Neural progenitor cell (in vitro differentiated cells): ENCODE data around the gene PBX3. TPM values are rescaled to one million over a fixed set of nuclear protein-coding genes. Genes with fewer than 3 reads are reported as not detected.

Experiments
- DNase-seq: peaks from one replicate; pipeline ENCODE4 v3.0.0-alpha.2; 2016; ENCODE audit warnings: low spot score
- H2AFZ ChIP-seq: fragments of 200-600 bp; sonication (generic); replicated peaks from 2 replicates; pipeline ENCODE4 v1.6.1; 2016; ENCODE audit warnings: antibody characterized with exemption
- H3F3A ChIP-seq: fragments of 200-600 bp; sonication (generic); 2 replicates; pipeline ENCODE4 v1.6.1; 2016; ENCODE audit warnings: antibody characterized with exemption, low read depth
- H3K27ac ChIP-seq: fragments of 200-600 bp; sonication (generic); 2 replicates; pipeline ENCODE4 v1.5.1; 2016; ENCODE audit warnings: mild to moderate bottlenecking
- H3K27me3 ChIP-seq: fragments of 200-600 bp; sonication (generic); 2 replicates; pipeline ENCODE4 v1.6.1; 2016; ENCODE audit warnings: mild to moderate bottlenecking, moderate library complexity
- H3K36me3 ChIP-seq: fragments of 200-600 bp; sonication (generic); 2 replicates; pipeline ENCODE4 v1.5.1; 2016
- H3K4me1 ChIP-seq: fragments of 200-600 bp; sonication (generic); 2 replicates; pipeline ENCODE4 v1.6.1; 2016; ENCODE audit warnings: mixed run types
- H3K4me2 ChIP-seq: fragments of 200-600 bp; sonication (generic); 2 replicates; pipeline ENCODE4 v1.6.1; 2016
- H3K4me3 ChIP-seq: fragments of 200-600 bp; sonication (generic); 2 replicates; pipeline ENCODE4 v1.5.1; 2016
- H3K79me2 ChIP-seq: fragments of 200-600 bp; sonication (generic); 2 replicates; pipeline ENCODE4 v1.6.1; 2016; ENCODE audit warnings: low read depth
- H3K9ac ChIP-seq: fragments of 200-600 bp; sonication (generic); 2 replicates; pipeline ENCODE4 v1.6.1; 2016
- H3K9me3 ChIP-seq: fragments of 200-600 bp; sonication (generic); 2 replicates; pipeline ENCODE4 v1.5.1; 2016; ENCODE audit warnings: low read depth
- H4K20me1 ChIP-seq: fragments of 200-600 bp; sonication (generic); 2 replicates; pipeline ENCODE4 v1.6.1; 2016; ENCODE audit warnings: low read depth
- H3K27ac Mint-ChIP-seq: 3 replicates; pipeline ENCODE4 v1.8.0; 2021; ENCODE audit warnings: mixed read lengths
- H3K27me3 Mint-ChIP-seq: 2 replicates; pipeline ENCODE4 v1.8.0; 2022; ENCODE audit warnings: low read depth, mild to moderate bottlenecking, inconsistent platforms, moderate library complexity, mixed read lengths; ENCODE audit not compliant: insufficient read depth
- H3K36me3 Mint-ChIP-seq: 3 replicates; pipeline ENCODE4 v1.8.0; 2021; ENCODE audit warnings: mixed read lengths
- H3K4me1 Mint-ChIP-seq: 3 replicates; pipeline ENCODE4 v1.8.0; 2021; ENCODE audit warnings: mixed read lengths
- H3K4me3 Mint-ChIP-seq: 3 replicates; pipeline ENCODE4 v1.8.0; 2021; ENCODE audit warnings: mild to moderate bottlenecking, moderate library complexity, mixed read lengths
- H3K9me3 Mint-ChIP-seq: 3 replicates; pipeline ENCODE4 v1.8.0; 2020; ENCODE audit warnings: mixed read lengths
- CTCF ChIP-seq: fragments of 200-600 bp; sonication (generic); IDR thresholded peaks from 2 replicates; pipeline ENCODE4 v1.5.1; 2017; ENCODE audit warnings: antibody characterized with exemption, mild to moderate bottlenecking
- EZH2 ChIP-seq: fragments of 200-600 bp; sonication (generic); IDR thresholded peaks from 2 replicates; pipeline ENCODE4 v1.6.1; 2017; ENCODE audit warnings: antibody characterized with exemption, mild to moderate bottlenecking, moderate library complexity
- EZH2phosphoT487 ChIP-seq: fragments of 200-600 bp; sonication (generic); IDR thresholded peaks from 2 replicates; pipeline ENCODE4 v1.6.1; 2017; ENCODE audit warnings: antibody characterized with exemption
- total RNA-seq: library from RNA; depleted of rRNA; stranded (reverse); fragments of >200 nt; gene quantifications from 2 replicates; pipeline ENCODE4 v1.2.3, GENCODE V29; 2015; ENCODE audit warnings: low replicate concordance

Gene PBX3
- total RNA-seq, 1 donor from 2014 or later = 99.5 TPM

- no peak overlapping the region for H3K27ac Mint-ChIP-seq
- no peaks in the 10 kb centered on the region for H3K9me3 ChIP-seq
- no peaks in the 10 kb centered on the region for H3F3A ChIP-seq
- no peak for TF ChIP-seq EZH2
- peak; percentile 37 for TF ChIP-seq CTCF
- TF ChIP-seq EZH2phosphoT487 = no peak
- no peaks in the 10 kb centered on the region for H3K27me3 ChIP-seq
- H3K4me3 Mint-ChIP-seq = no peak overlapping the region
- DNase-seq = no peak
- H3K36me3 Mint-ChIP-seq = no peaks in the 10 kb centered on the region
- no peak overlapping the region for H3K4me2 ChIP-seq
- no peaks in the 10 kb centered on the region for H3K36me3 ChIP-seq
- H3K9ac ChIP-seq = no peak overlapping the region
- H4K20me1 ChIP-seq = no peaks in the 10 kb centered on the region
- H3K4me3 ChIP-seq = no peak overlapping the region
- no peaks in the 10 kb centered on the region for H3K4me1 ChIP-seq
- no peak overlapping the region for H2AFZ ChIP-seq
- peaks cover 3% of the 10 kb centered on the region for H3K4me1 Mint-ChIP-seq
- H3K27me3 Mint-ChIP-seq = peaks cover 2% of the 10 kb centered on the region
- H3K79me2 ChIP-seq = no peaks in the 10 kb centered on the region
- no peak overlapping the region for H3K27ac ChIP-seq
- H3K9me3 Mint-ChIP-seq = peaks cover 34% of the 10 kb centered on the region
Observed at GRCh38 chr9:126009047-126009446, 261.9 kb downstream of the PBX3 start.

- Histone ChIP-seq H3K36me3 (no peaks in the 10 kb centered on the region), H3K4me3 (no peak overlapping the region), H3K27me3 (no peaks in the 10 kb centered on the region), H2AFZ (no peak overlapping the region), H3K9me3 (no peaks in the 10 kb centered on the region), H3K4me2 (no peak overlapping the region), H3K79me2 (no peaks in the 10 kb centered on the region), H3K4me1 (no peaks in the 10 kb centered on the region), H4K20me1 (no peaks in the 10 kb centered on the region), H3K27ac (no peak overlapping the region), H3K9ac (no peak overlapping the region), H3F3A (no peaks in the 10 kb centered on the region)
- no peak for DNase-seq
- Mint-ChIP-seq H3K27ac (no peak overlapping the region), H3K9me3 (peaks cover 3% of the 10 kb centered on the region), H3K27me3 (peaks cover 6% of the 10 kb centered on the region), H3K4me1 (no peaks in the 10 kb centered on the region), H3K36me3 (no peaks in the 10 kb centered on the region), H3K4me3 (no peak overlapping the region)
- no peak for TF ChIP-seq EZH2phosphoT487
- no peak for TF ChIP-seq CTCF
- TF ChIP-seq EZH2 = no peak
Observed at GRCh38 chr9:126014726-126015125, 267.6 kb downstream of the PBX3 start.

GRCh38 chr9:126015424-126015823, 268.3 kb downstream of the PBX3 start:
- H3K4me3 ChIP-seq = no peak overlapping the region
- no peaks in the 10 kb centered on the region for H3K27me3 ChIP-seq
- no peaks in the 10 kb centered on the region for H3K36me3 ChIP-seq
- Mint-ChIP-seq H3K27me3 (peaks cover 6% of the 10 kb centered on the region), H3K36me3 (no peaks in the 10 kb centered on the region), H3K9me3 (peaks cover 2% of the 10 kb centered on the region), H3K4me1 (no peaks in the 10 kb centered on the region), H3K27ac (no peak overlapping the region), H3K4me3 (peak overlapping the region; percentile 10)
- no peaks in the 10 kb centered on the region for H3F3A ChIP-seq
- H3K9ac ChIP-seq = no peak overlapping the region
- no peaks in the 10 kb centered on the region for H4K20me1 ChIP-seq
- H3K79me2 ChIP-seq = no peaks in the 10 kb centered on the region
- DNase-seq = no peak
- H2AFZ ChIP-seq = no peak overlapping the region
- no peak for TF ChIP-seq CTCF
- TF ChIP-seq EZH2 = no peak
- no peak for TF ChIP-seq EZH2phosphoT487
- no peak overlapping the region for H3K4me2 ChIP-seq
- H3K9me3 ChIP-seq = no peaks in the 10 kb centered on the region
- H3K4me1 ChIP-seq = no peaks in the 10 kb centered on the region
- no peak overlapping the region for H3K27ac ChIP-seq
